RPMI8226 (cell line): ENCODE results near the gene RAMP3.

Experiments used
- DNase-seq: peaks from one replicate; pipeline ENCODE4 v3.0.0-alpha.2; 2015

The RAMP3 gene

DNA sequence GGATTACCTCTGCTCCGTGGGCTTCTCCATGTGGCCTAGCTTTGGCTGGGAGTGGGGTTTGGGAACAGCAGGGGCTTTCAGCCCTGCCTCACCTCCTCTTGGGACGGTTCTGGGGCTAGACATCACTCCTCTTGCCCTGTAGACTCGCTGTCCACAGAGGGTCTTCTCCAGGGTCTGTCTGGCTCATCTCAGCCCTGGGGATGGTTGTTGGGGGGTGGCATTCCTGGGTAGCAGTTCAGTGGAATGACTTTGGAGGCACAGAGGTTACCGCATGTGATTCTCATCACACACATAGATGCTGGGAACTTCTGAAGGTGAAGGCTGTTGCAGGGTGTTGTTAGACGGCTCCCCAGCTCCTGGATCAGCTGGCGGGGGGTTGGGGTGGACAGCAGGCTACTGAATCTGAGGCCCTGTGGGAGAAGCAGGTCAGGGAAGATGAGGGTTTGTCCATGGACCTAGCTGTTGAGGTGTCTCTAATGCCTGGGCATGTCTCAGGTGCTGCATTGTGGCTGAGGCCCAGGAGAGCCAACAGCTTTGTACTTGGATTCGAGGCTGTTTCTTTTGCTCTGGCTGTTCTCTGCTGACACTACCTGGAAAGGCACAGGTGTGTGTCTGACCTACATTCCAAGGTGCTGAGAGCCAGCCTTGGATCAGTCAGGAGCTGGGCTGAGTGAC lies 23.8 kb downstream of the RAMP3 start:
- DNase-seq, result no peak

DNA sequence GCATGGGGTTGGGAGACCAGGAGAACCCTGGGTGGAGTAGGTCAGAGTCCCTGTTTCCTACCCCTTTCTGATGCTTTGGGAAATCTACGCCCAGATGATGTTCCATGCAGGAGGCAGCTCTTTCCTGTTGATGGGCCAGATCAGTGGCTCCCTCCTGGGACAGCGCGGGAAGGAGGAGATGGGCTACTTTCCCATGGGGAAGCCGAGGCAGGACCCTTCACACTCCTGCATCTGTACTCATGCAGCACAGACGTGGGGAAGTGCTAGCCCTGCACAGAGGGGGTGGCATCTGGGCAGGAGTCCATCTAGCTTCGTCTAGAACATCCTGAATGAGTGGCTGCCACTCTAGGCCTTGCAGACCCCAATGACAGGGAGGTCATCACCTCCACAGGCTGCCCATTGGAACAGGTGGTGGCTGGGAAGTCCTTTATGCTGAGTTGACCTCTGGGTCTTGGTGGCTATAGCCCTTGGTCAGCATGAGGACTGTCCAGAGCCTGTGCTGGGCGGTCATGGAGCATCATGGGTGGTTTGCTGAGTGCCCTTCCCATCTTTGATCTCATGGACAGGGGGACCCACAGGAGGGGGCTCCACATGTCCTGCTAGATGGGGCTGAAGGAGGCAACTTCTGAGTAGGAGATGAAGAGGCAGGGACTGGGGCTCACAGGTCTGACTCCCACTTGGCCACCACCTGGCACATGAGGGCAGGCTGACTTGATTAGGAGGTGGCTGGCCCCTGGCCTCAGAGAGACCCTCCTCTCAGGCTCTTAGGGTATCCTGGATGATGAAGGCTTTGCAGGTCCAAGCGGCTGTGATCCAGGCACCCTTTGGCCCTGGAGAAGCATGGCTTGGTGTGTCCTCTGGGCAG lies 24.6 kb downstream of the RAMP3 start:
- no peak for DNase-seq

DNA sequence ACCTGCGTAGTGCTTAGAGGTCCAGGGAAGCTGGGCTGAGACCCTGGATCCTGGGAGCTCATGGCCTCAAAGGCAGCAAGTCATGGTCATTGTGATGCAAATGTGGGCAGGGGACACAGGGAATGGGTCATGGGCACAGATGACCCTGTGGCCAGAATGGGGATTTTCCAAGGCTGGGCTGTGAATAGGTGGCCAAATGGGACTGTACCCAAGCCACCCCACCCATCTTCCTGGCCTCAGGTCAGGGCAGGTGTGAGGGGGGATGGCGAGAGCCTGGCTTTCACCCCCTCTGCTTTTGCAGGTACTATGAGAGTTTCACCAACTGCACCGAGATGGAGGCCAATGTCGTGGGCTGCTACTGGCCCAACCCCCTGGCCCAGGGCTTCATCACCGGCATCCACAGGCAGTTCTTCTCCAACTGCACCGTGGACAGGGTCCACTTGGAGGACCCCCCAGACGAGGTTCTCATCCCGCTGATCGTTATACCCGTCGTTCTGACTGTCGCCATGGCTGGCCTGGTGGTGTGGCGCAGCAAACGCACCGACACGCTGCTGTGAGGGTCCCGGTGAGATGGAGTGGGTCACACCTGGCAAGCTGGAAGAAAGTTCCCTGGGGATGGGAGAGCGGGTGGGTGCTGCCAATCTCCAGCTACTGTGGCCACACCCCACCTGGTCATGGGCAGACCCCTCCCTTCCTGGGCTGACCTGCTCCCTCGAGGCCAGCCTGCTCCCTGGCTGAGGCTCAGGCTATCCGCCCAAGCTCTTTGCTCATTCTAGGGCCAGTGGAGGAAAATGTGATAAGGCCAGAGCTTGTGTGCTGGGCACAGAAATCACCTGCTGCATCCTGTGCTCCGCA lies 25.5 kb downstream of the RAMP3 start:
- no peak for DNase-seq

DNA sequence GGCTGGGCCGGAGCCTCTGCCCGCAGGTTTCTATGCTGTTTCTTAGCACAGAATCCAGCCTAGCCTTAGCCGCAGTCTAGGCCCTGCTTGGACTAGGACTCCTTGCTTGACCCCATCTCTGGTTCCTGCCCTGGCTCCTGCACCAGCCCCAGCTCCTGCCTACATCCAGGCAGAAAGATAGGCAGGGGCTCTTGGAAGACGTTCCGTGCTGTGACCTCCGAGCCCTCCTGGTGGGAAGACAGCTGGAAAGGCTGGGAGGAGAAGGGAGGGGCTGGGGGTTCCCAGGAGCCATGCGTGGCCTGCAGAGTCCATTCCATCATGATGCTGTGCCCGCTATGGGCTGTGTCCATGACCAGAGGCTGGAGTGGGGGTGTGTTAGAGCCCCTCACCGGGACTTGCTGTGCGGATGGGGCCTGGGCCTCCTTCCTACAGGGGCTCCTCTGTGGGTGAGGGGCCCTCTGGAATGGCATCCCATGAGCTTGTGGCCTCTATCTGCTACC lies 26.2 kb downstream of the RAMP3 start:
- DNase-seq, result no peak

DNA sequence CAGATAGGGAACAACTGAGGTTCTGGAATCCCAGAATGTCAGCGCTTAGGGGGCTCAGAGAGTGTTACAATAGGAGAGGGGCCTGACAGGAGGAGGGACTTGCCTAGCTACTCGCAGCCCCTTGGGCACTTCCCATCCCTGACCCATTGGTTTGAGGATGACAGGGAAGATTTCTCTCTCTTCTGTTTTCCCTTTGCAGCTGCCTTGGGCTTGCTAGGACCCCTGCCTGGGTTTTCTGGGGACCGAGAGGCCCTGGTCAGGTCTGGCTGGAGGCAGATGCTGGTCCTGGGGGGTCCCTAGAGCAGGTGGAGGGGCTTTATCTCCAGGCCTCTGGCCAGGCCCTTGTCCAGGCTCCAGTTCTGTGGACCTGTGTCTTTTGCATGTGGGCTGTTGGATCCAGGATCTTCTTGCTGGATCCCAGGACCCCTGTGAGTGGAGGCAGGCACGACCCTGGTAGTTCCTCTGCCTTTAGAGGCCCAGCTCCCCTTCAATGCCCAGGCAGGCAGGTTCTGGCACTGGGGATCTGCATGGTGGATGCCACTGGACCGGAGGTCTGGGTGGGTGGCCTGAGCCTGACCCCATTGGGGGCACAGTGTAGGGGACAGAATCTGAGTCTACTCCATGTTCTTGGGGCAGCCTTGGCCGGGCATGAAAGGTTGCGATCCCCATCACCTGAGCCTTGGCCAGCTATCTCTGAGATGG lies 26.9 kb downstream of the RAMP3 start:
- DNase-seq, result no peak

DNA sequence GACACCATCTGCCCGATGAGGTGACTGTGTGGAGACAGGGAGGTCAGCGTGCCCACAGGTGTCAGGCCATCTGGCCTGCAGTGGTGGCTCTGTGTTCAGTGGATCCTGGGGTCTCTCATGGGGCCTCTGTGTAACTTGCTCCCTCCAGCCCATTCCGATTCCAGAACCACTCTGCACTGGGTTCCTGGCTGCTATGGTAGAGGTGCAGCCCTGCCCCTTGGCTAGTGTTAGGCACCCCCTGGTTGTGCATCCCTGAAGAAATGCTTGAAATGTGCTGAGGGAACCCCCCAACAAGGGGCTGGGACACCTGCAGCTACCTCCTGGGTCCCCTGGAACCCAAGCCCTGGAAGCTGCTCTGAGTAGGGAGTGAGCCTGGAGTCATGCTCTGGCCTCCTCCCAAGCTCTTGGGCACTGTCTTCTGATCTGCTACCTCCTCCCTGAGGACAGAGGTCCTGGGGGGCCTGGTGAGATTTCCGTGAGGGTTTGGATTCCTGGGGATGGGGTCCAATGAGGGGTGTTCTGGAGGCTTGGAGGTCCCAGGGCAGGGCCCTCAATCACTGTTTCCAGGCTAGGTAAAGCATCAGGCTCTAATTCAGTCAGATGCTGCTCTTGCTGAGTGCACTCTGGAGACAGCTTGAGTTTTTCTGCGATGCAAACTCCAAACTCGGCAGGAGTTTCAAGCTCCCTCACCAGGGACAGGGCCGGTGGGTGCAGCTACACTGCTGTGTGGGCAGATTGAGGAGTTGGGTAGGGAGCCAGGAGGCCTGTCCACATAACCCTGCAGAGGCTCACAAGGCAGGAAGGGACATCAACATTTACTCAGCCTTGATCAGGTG lies 27.7 kb downstream of the RAMP3 start:
- no peak for DNase-seq

DNA sequence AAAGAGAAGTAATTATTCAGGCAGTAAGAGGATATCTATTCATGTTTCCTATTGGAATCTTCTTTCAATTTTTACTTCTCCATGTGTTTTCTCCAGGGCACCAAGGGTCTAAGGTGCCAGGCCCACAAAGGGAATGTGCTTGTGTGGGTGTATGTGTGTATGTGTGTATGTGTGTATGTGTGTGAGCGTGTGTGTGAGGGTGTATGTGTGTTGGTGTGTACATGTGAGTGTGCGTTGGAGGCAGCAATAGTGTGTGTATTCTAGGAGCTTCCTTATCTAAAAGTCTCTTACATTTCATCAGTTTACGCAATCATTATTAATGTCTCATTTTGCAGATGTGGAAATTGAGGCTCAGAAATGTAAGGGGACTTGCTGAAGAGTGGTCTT lies 28.3 kb downstream of the RAMP3 start:
- no peak for DNase-seq

DNA sequence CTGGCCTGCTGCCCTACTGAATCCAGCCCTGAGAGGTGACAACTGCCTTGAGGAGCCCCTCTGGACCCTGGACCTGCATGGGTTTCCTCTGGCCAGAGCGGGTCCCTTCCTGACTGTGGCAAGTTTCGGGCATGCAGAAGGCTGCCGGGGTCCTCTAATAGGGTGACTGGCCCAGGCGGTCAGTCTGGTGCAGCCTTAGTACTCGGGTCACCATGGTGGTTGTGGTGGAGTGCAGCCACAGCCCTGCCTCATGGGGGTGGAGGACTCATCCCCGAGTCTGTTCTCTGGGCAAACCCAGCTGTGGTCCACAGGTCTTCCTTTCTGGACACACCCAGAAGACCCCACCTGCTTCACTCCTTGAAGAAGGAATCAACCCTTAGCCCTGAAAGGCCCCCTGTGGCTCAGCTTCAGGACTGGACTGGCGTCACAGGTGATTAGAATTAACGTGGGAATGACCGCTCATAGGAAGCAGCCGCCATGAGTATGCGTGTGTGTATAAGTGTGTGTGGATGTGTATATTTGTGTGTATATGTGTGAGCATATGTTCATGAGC lies 28.7 kb downstream of the RAMP3 start:
- no peak for DNase-seq

DNA sequence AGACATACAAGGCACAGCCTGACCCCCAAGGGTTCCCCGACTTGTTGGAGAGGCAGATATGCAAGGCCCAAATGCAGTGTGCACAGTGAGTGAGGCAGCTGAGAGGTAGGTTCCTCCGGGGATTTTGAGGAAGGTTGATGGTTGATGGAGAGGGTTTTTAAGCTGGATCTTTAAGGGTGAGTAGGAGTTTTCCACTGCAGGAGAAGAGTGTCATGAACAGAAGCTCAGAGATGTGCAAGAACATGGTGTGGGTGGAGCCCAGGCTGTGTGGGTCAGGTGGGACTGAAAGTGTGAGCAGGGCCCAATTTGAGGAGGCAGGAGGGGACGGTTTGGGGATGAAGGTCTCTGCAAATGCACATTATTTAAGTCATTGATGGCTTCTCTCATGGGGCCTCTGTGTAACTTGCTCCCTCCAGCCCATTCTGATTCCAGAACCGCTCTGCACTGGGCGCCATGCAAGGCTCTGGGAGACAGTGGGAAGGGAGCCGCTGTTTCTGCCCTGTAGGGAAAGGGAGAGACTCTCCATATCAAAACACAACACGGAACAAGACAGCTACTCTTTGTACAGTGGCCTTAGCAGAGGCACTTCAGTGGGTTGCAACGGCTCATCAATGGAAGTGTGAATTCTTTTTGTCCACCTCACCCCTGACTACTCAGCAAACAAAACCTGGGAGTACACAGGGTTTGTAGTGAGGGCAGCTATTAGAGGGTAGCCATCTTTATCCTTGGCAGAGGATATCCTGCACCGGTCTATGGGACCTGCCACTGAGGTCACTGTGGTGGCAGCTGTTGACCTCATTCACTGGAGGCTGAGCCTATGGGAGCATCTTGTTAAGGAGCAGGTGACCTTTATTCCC lies 29.7 kb downstream of the RAMP3 start:
- DNase-seq, result no peak

DNA sequence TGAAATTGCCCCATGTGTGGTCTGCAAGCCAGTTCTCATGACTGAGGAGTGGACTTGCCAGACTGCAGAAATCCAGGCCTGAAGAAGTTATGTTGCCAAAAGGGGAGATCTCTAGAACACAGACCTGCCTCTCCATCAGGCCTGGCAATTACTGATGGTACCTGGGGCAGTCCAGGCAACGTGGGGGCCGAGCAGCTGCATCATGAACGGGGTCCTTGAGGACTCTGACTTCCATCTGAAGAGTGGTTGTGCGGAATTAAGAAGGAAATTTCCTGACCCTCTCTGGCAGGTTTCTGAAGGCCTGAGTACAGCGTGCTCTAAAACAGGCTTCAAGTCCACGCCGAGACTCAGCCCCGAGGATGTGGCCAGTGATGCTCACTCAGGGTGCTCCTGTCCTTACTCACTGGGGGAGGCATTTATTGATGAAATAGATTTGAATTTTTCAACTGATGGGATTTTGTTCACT lies 30.4 kb downstream of the RAMP3 start:
- DNase-seq, result no peak

DNA sequence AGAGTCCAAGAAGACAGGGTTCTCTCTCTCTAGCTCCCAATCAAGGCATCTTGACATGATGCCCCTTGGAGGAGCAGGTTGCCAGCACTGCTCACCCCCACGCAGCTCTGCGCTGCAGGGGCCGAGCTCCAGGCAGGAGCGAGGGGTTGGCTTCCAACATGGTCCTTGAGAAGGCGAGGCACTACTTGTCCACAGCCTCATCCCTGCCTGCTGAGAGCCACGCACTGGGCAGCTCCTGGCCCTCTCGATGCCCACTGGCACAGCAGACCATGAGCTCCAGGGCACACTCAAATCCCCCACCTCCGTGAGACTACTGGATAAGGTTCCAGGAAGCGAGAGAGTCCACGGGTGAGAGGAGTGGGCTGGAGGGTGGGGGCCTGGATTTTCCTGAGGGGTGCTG lies 31.1 kb downstream of the RAMP3 start:
- DNase-seq, result no peak

DNA sequence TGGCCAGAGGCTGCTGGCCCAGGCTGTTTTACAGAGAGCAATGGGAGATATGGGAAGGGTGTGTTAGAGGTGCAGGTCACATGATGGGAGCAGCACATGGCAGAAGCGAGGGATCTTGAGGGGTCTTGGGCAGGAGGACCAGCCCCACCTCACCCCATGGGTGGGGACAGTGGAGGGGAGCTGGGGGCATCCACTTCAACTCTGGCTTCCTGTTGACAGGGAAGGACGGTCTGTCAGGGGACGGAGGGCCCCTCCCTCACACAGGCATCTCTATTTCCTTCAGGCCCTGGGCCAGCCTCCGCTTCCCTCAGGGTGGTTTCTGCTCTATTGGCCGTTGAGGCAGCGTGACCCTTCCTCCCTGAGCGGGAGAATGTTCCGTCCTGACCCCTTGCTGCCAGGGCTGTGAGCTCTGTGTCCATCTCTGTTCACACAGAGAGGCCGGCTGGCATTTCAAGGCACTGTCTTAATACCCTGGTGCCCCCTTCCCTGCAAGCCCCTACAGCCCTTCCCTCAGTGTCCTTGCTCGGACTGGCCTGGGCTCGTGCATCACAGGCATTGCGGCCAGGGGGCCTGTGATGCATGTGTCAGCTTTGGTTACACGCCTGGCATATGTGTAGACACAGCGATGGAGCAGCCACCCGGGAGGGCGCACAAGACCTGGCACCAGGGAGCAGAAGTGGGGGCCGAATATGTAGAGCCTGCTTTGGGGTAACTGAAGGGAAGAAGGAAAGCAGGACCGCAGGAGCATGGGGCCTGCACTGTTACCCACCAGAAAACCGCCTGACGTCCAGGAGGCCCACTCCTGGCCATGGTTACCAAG lies 31.8 kb downstream of the RAMP3 start:
- no peak for DNase-seq

DNA sequence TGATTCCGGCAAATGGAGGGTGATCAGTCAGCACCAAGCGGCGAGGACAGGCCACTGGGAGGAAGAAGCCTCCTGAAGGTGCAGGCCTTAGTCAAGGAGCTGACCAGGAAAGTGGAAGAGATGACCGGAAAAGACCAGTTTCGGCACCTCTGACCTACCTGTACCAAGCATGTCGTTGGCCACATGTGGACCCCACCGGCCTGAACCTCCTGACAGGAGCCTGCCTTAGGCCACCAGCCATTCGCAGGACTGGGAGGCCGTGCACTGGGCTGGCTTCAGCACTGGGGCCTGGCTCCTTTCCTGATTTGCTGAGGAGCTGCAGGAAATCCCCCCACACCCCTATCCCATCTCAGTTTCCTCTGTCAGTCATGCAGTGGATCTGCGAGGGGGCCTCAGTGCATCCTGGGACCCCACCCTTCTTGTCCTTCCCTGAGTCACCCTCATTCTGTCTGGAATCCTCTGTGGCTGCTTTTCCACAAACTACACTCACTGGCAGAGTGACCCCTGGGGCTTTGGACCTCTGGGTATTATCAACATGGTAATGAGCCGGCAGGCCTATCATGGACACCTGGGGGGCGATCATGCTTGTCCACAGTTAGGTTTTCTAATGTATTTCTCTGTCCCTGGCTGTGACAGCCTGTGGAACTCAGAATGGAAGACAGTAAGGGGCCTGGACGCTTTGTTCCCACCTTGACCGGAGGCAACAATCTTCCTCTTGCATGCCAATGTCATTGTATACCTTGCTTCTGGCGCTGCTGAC lies 33.0 kb downstream of the RAMP3 start:
- DNase-seq, result no peak

DNA sequence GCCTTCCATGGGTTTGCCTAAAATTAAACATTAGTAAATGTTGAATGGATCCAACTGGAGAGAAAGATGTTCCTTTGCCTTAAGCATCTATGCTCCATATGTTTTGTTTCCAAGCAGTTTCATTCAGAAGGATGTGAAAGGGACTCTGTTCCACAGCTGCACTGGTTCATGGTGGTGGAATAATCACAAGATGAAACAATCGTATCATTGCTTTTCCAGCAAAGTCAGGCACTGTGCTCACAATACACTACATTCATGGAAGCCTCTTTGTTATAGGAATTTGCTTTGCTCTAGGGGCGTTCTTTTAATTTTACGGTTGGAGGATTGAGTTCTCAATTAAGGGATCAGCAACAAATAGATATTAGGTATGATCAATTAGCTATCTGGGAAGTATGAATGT lies 33.8 kb downstream of the RAMP3 start:
- no peak for DNase-seq

DNA sequence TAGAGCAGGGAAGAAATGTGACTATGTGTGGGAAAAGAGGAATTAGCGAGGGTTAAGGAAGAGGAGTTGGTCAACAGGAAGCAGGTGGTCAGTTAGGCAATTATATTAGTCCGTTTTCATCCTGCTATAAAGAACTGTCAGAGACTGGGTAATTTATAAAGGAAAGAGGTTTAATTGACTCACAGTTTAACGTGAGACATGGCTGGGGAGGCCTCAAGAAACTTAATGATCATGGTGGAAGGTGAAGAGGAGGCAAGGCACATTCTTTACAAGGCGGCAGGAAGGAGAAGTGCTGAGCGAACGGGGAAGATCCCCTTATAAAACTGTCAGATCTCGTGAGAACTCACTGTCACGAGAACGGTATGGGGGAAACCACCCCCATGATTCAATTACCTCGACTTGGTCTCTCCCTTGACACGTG lies 35.0 kb downstream of the RAMP3 start:
- DNase-seq, result no peak

DNA sequence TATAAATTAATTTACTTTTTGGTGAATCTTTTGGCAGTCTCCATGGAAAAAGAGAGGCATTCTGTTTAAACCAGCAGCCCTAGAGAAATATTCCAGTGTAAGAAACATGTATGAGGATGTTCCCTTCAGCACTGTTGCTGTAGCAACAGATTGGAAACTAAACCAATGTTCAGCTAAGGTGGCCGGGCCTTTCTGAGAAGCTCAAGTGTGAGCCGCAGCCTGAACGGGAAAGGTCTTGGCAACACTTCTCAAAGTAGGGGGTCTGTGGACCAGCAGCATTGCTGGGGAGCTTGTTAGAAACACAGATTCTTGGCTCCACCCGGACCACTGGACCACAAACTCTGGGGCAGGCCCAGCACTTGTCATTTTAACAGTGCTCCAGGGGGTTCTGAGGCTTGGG lies 36.2 kb downstream of the RAMP3 start:
- no peak for DNase-seq

DNA sequence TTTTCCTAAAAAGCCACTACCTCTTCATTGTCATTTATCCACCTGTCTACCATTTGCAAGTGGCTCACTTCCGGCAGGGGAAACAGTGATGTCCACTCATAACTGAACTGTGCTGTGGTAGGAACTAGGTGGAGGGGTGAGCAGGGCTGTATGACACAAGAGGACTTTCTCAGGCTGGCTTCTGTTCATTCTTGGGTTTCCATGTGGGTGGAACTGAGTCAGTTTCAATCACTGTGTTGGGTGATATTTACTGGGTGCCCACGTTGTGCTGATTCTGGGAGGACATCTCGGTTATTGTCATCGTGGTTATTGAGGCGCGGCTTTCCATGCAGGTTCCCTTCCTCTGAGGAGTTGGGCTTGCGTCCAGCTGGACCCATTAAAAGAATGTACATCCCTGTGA lies 38.8 kb downstream of the RAMP3 start:
- no peak for DNase-seq

DNA sequence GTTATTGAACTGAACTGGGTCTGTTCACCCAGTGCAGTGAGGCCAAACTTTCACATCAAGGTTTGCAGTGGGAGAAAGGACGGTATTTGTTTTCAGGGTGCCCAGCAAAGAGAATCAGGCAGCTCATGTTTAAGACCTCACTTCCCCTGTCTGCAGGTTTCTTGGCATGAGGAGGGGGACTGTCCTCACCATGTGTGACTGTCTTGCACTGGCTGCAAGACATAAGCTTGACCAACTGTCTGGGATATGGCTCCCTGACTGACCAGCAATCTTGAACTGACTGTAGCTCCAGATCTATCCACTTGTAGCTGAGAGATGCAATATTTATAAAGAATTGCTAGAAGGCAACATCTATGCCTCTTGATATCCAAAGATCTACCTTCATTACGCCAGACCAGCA lies 39.9 kb downstream of the RAMP3 start:
- no peak for DNase-seq

DNA sequence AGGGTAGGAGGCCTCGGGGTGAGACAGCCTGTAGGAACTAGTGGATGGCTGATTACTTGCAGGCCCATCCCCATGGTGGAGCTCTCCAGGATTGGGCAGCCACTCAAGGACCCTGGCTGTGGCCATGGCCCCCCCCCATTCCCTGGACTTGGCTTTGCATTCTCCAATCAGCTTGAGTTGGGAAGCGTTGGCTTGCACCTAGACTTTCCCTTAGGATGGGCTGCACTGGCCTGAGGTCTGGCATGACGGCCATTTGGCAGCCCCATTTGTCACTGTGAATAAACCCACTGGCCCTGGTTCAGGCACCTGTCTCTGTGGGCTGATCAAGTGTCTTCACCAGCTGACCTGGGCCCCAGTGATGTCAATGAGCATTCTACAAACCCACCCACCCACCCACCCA lies 41.4 kb downstream of the RAMP3 start:
- DNase-seq, result no peak
